ENCODE measurements around the gene C16orf74. TPM values are rescaled to one million over a fixed set of nuclear protein-coding genes. Genes with fewer than 3 reads are reported as not detected.

C16orf74 gene
- total and polyA plus RNA-seq, 12 donors = 0.16 to 3.2 (median 0.46) TPM; not detected in 1

- peaks cover 0 to 5% of the 10 kb centered on the region in 2 donors for H3K4me1 ChIP-seq (replicated peaks in 1 of 2)
- no peaks in the 10 kb centered on the region for H3K9me3 ChIP-seq (replicated peaks in 1 of 3)
- TF ChIP-seq CTCF (IDR thresholded peaks at IDR 0.05) (no peak), POLR2A (IDR thresholded peaks at IDR 0.05) (no peak)
- H3K27me3 ChIP-seq = no peaks in the 10 kb centered on the region
- H3K4me3 ChIP-seq = no peak overlapping the region
- 80 to 87% (median 83%) methylated on average over 11 of the region's 11 CpGs for WGBS, 4 donors
- intact Hi-C loops (cut with DNase I) = loop anchor here (5.0 to 10.0 kb wide), 4 partner anchors 57 to 445 kb away; no protein-coding TSS in a partner anchor
- no peaks in the 10 kb centered on the region for H3K36me3 ChIP-seq (replicated peaks in 1 of 2)
- DNase-seq = no peak
- no peak overlapping the region for H3K27ac ChIP-seq
These were observed 31.1 kb downstream of the C16orf74 start for GRCh38 chr16:85719605-85720301.

- no peaks in the 10 kb centered on the region for H3K36me3 ChIP-seq (replicated peaks in 1 of 2)
- no peak overlapping the region for H3K4me3 ChIP-seq
- intact Hi-C loops (cut with DNase I) = loop anchor here (5.0 to 10.0 kb wide), 4 partner anchors 56 to 444 kb away; no protein-coding TSS in a partner anchor
- TF ChIP-seq CTCF (IDR thresholded peaks at IDR 0.05) (peak; percentile 29 to 54 (median 39)), POLR2A (IDR thresholded peaks at IDR 0.05) (no peak)
- no peaks in the 10 kb centered on the region for H3K27me3 ChIP-seq
- no peak for DNase-seq
- no peak overlapping the region for H3K27ac ChIP-seq
- H3K9me3 ChIP-seq (replicated peaks in 1 of 3) = no peaks in the 10 kb centered on the region
- 33 to 39% (median 38%) methylated on average over 9 to 11 of the region's 11 CpGs for WGBS, 4 donors
- peaks cover 0 to 5% of the 10 kb centered on the region in 2 donors for H3K4me1 ChIP-seq (replicated peaks in 1 of 2)
These were observed 32.2 kb downstream of the C16orf74 start for GRCh38 chr16:85718682-85719081.

GRCh38 chr16:85718153-85718477 is 32.8 kb downstream of the C16orf74 start:
- Histone ChIP-seq H3K36me3 (replicated peaks in 1 of 2) (no peaks in the 10 kb centered on the region), H3K4me3 (no peak overlapping the region), H3K27ac (no peak overlapping the region), H3K9me3 (replicated peaks in 1 of 3) (no peaks in the 10 kb centered on the region), H3K27me3 (no peaks in the 10 kb centered on the region), H3K4me1 (replicated peaks in 1 of 2) (peaks cover 0 to 5% of the 10 kb centered on the region in 2 donors)
- intact Hi-C loops (cut with DNase I) = loop anchor here (5.0 to 10.0 kb wide), 4 partner anchors 56 to 443 kb away; no protein-coding TSS in a partner anchor
- 31 to 41% (median 36%) methylated on average over 6 of the region's 6 CpGs for whole genome bisulfite sequencing, 4 donors
- DNase-seq = no peak
- TF ChIP-seq CTCF (IDR thresholded peaks at IDR 0.05) = peak in 2 of 6 experiments; percentile 1 to 27
- TF ChIP-seq POLR2A (IDR thresholded peaks at IDR 0.05) = no peak

- no peak overlapping the region for H3K4me3 ChIP-seq
- intact Hi-C loops (cut with DNase I) = loop anchor here (5.0 to 10.0 kb wide), 4 partner anchors 55 to 443 kb away; no protein-coding TSS in a partner anchor
- H3K27me3 ChIP-seq = no peaks in the 10 kb centered on the region
- no peak overlapping the region for H3K27ac ChIP-seq
- DNase-seq = peak; percentile 74 to 91 (median 83)
- H3K36me3 ChIP-seq (replicated peaks in 1 of 2) = no peaks in the 10 kb centered on the region
- H3K9me3 ChIP-seq (replicated peaks in 1 of 3) = no peaks in the 10 kb centered on the region
- WGBS, 4 donors = 22 to 39% (median 35%) methylated on average over 11 to 21 of the region's 21 CpGs
- peaks cover 0 to 5% of the 10 kb centered on the region in 2 donors for H3K4me1 ChIP-seq (replicated peaks in 1 of 2)
- TF ChIP-seq CTCF (IDR thresholded peaks at IDR 0.05) (peak; percentile 70 to 90 (median 79)), POLR2A (IDR thresholded peaks at IDR 0.05) (no peak)
These were observed 33.3 kb downstream of the C16orf74 start for GRCh38 chr16:85717393-85718152.
